K562 (cell line): Measurements from ENCODE around the gene BBC3. TPM values are rescaled to one million over a fixed set of nuclear protein-coding genes. Genes with fewer than 3 reads are reported as not detected.

Experiments
- CTBP1 ChIP-seq: fragments of 450-650 bp; IDR thresholded peaks from 2 replicates; pipeline ENCODE4 v1.6.1; 2016; ENCODE audit warnings: borderline replicate concordance
- DPF2 ChIP-seq: fragments of 450-650 bp; IDR thresholded peaks from 2 replicates; pipeline ENCODE4 v1.6.1; 2016
- ESRRA ChIP-seq: fragments of 450-650 bp; IDR thresholded peaks from 2 replicates; pipeline ENCODE4 v1.6.1; 2014; ENCODE audit warnings: low read depth, mild to moderate bottlenecking, moderate library complexity, borderline replicate concordance
- FOXA1 ChIP-seq: fragments of 450-650 bp; IDR thresholded peaks from 2 replicates; pipeline ENCODE4 v1.6.1; 2016; ENCODE audit warnings: mild to moderate bottlenecking, borderline replicate concordance
- GABPA ChIP-seq: fragments of 200-800 bp; sonication (Bioruptor generic); conservative IDR thresholded peaks from 2 replicates; pipeline ENCODE4 v1.6.1; 2016; ENCODE audit warnings: low read depth, missing genetic modification characterization, missing compliant biosample characterization
- HEY1 ChIP-seq: fragments of 250-450 bp; sonication (Bioruptor Pico); IDR thresholded peaks from 2 replicates; pipeline ENCODE4 v1.5.0; 2020; ENCODE audit warnings: mild to moderate bottlenecking, moderate library complexity, borderline replicate concordance
- HMGXB4 ChIP-seq: sonication (generic); formaldehyde crosslinking; IDR thresholded peaks from 2 replicates; pipeline ENCODE4 v1.8.1; 2023; ENCODE audit warnings: mild to moderate bottlenecking, missing genetic modification reagents
- MECOM ChIP-seq: fragments of 250-450 bp; sonication (Bioruptor Pico); IDR thresholded peaks from 2 replicates; pipeline ENCODE4 v1.8.0; 2022; ENCODE audit warnings: inconsistent platforms
- NCOA1 ChIP-seq: fragments of 450-650 bp; IDR thresholded peaks from 2 replicates; pipeline ENCODE4 v1.6.1; 2016; ENCODE audit warnings: low read depth
- NFE2L1 ChIP-seq: fragments of 450-650 bp; IDR thresholded peaks from 2 replicates; pipeline ENCODE4 v1.6.1; 2016; ENCODE audit warnings: missing genetic modification characterization, low read depth, mild to moderate bottlenecking, missing compliant biosample characterization, moderate library complexity, borderline replicate concordance
- POLR2G ChIP-seq: fragments of 200-400 bp; formaldehyde crosslinking; IDR thresholded peaks from 2 replicates; pipeline ENCODE4 v1.6.1; 2017; ENCODE audit warnings: low read depth, mild to moderate bottlenecking, antibody characterized with exemption, low read length, moderate library complexity
- PTTG1 ChIP-seq: fragments of 450-650 bp; IDR thresholded peaks from 2 replicates; pipeline ENCODE4 v1.6.1; 2016; ENCODE audit warnings: low read depth, mild to moderate bottlenecking, missing genetic modification characterization, missing compliant biosample characterization
- RB1 ChIP-seq: fragments of 450-650 bp; IDR thresholded peaks from 2 replicates; pipeline ENCODE4 v1.6.1; 2017; ENCODE audit warnings: low read depth, mild to moderate bottlenecking
- SIN3A ChIP-seq, 2 experiments: fragments of 150-350 bp in 1 of 2; IDR thresholded peaks; 2 replicates each; pipeline ENCODE4 v1.6.1; 2011 to 2016; ENCODE audit warnings: borderline replicate concordance in 2 of 2, low read depth in 2 of 2, low read length in 2 of 2, mild to moderate bottlenecking in 2 of 2, moderate library complexity in 2 of 2; ENCODE audit not compliant: control insufficient read depth in 1 of 2
- SIN3B ChIP-seq: fragments of 450-650 bp; IDR thresholded peaks from 2 replicates; pipeline ENCODE4 v1.6.1; 2017; ENCODE audit warnings: low read depth, mild to moderate bottlenecking, moderate library complexity
- SMARCB1 ChIP-seq: IDR thresholded peaks from 2 replicates; pipeline ENCODE4 v1.6.1; 2011; ENCODE audit warnings: improper control_type of control experiment, low read depth; ENCODE audit not compliant: insufficient read length
- TAF1 ChIP-seq: IDR thresholded peaks from 2 replicates; pipeline ENCODE4 v1.6.1; 2011; ENCODE audit warnings: mild to moderate bottlenecking, low read length, moderate library complexity; ENCODE audit not compliant: insufficient read depth, control insufficient read depth, severe bottlenecking; ENCODE audit errors: extremely low read depth
- TBP ChIP-seq: optimal IDR thresholded peaks from 2 replicates; pipeline ENCODE3; 2011; ENCODE audit warnings: low read depth, low read length, improper control_type of control experiment
- ZFP1 ChIP-seq: fragments of 450-650 bp; formaldehyde crosslinking; IDR thresholded peaks from 2 replicates; pipeline ENCODE4 v1.4.0; 2020; ENCODE audit warnings: mild to moderate bottlenecking, mixed read lengths
- ZKSCAN8 ChIP-seq: fragments of 200-800 bp; sonication (Bioruptor generic); IDR thresholded peaks from 2 replicates; pipeline ENCODE4 v1.6.1; 2016; ENCODE audit warnings: missing genetic modification characterization, missing compliant biosample characterization
- ZNF511 ChIP-seq: sonication (generic); formaldehyde crosslinking; IDR thresholded peaks from 2 replicates; pipeline ENCODE4 v1.8.0; 2022; ENCODE audit warnings: mild to moderate bottlenecking, missing genetic modification reagents
- ZNF57 ChIP-seq: fragments of 450-650 bp; formaldehyde crosslinking; IDR thresholded peaks from 2 replicates; pipeline ENCODE4 v1.4.0; 2020; ENCODE audit warnings: mild to moderate bottlenecking, moderate library complexity
- ZNF609 ChIP-seq: sonication (generic); formaldehyde crosslinking; IDR thresholded peaks from 2 replicates; pipeline ENCODE4 v1.8.1; 2023; ENCODE audit warnings: missing genetic modification reagents, mild to moderate bottlenecking, borderline replicate concordance
- polyA plus RNA-seq, 8 experiments: library from polyadenylated mRNA; depleted of rRNA in 4 of 8; stranded (reverse) in 5 of 8; unstranded in 3 of 8; fragments of >200 nt; fragmentation: Nextera tagmentation in 2 of 8; fragmentation: Illumina TruSeq in 1 of 8; extraction: Ambion mirVana in 2 of 8; extraction: Trizol in 1 of 8; gene quantifications; 2 replicates each; pipeline versions ENCODE4 v1.2.1 to v1.2.3, GENCODE V29; 2011 to 2014; ENCODE audit warnings: inconsistent platforms in 1 of 8, missing spikeins in 1 of 8
- total RNA-seq, 7 experiments: library from RNA; depleted of rRNA in 6 of 7; stranded (reverse); fragments of >200 nt in 6 of 7; fragmentation: Illumina TruSeq in 2 of 7; extraction: Trizol in 2 of 7; gene quantifications; 2 replicates each; pipeline versions ENCODE4 v1.2.1 to v1.2.3, GENCODE V29; 2011 to 2021; ENCODE audit warnings: low replicate concordance in 1 of 7

BBC3 gene
- total and polyA plus RNA-seq, 9 of the 15 experiments (the other 6 are each of a cell fraction or from before 2014, with no cell fraction given): 0.15 to 30.7 (median 4.8) TPM

- TF ChIP-seq ZNF609 (CRISPR knock-in tag): 0 out of 2 replicates have a peak, but pooled peaks have one; percentile 10
- TF ChIP-seq TAF1: peak; percentile 56
- TF ChIP-seq PTTG1 (tag): no peak
- no peak for TF ChIP-seq ZNF57 (CRISPR knock-in tag)
- no peak for TF ChIP-seq ZKSCAN8 (CRISPR knock-in tag)
- TF ChIP-seq SIN3B: 0 out of 2 replicates have a peak, but pooled peaks have one; percentile 30
- TF ChIP-seq RB1: peak; percentile 16; the same call in 1 of the 2 replicates
- peak in 1 of 2 experiments; percentile 67; a peak in 1 of 4 replicates for TF ChIP-seq SIN3A (IDR thresholded peaks at IDR 0.05; ENCODE audit: borderline replicate concordance in 2 of 2, control insufficient read depth in 1 of 2, low read depth in 2 of 2, low read length in 2 of 2)
- TF ChIP-seq DPF2: no peak
- TF ChIP-seq CTBP1: 0 out of 2 replicates have a peak, but pooled peaks have one; percentile 12
- TF ChIP-seq NCOA1: no peak
- no peak for TF ChIP-seq ESRRA
- no peak for TF ChIP-seq SMARCB1
- TF ChIP-seq MECOM (CRISPR knock-in tag): no peak
- 0 out of 2 replicates have a peak, but pooled peaks have one; percentile 56 for TF ChIP-seq HMGXB4 (CRISPR knock-in tag)
- TF ChIP-seq HEY1 (CRISPR knock-in tag): no peak
- TF ChIP-seq ZFP1: no peak
- 0 out of 2 replicates have a peak, but pooled peaks have one; percentile 15 for TF ChIP-seq GABPA
- peak; percentile 88 for TF ChIP-seq POLR2G
- no peak for TF ChIP-seq ZNF511 (CRISPR knock-in tag)
- no peak for TF ChIP-seq FOXA1
- TF ChIP-seq TBP: peak; percentile 33
- TF ChIP-seq NFE2L1 (tag): no peak
Measured at GRCh38 chr19:47230921-47231214, at the start of gene BBC3 (continued).
